Cardiac septum (tissue), 1 donor: ENCODE measurements around the gene CUX1. TPM values are rescaled to one million over a fixed set of nuclear protein-coding genes. Genes with fewer than 3 reads are reported as not detected.

Experiments
- DNase-seq: peaks from one replicate; pipeline ENCODE4 v3.0.0-alpha.2; 2020; ENCODE audit warnings: low spot score
- intact Hi-C: fragments of 100-400 bp; cut with DNase I; formaldehyde crosslinking; loops from one replicate; pipeline ENCODE4 v1.14.0; 2022
- total RNA-seq: library from RNA; stranded (reverse); fragmentation: NEBNext Ultra II Directional; extraction: Animal tissue kit (Norgen Biotek cat#: 25700); gene quantifications from one replicate; pipeline ENCODE4 v1.2.1, GENCODE V29; 2021
- donor health status: DM: no; HTN: no; CAD: no.

The CUX1 gene
- total RNA-seq, 1 donor from 2014 or later: 171 TPM

DNA sequence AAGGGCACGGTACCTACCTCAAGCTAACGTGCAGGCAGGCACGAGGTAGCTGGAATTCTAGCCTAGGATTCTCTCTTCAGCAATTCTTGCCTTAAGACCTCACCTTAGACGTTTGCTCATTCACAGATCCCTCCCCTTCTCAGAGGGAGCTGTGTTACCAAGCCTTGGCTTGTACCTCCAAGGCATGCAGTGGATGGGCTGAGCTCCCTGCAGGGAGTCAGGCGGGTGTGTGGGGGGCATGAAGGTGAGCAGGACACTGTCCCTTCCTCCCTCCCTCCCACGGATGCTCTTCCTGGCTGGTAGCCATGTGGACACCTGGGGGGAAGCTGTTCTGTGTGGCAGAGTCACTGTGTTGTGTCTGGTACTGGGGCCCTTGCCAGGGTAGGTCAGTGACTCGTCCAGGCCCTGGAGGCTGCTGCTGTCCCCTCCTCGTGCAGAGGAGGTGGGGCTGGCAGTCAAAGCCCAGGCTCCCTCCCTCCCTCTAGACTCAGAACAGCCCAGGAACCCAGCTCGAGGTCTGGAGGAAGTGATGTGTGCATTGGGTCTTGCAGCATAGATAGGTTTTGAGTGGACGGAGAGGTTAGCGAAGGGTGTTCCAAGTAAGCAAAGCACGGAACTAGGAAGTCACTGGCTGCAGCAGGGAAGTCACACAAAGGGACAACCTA lies 247.1 kb downstream of the CUX1 start:
- peak; percentile 78 for DNase-seq
- intact Hi-C loops: no loop called here

DNA sequence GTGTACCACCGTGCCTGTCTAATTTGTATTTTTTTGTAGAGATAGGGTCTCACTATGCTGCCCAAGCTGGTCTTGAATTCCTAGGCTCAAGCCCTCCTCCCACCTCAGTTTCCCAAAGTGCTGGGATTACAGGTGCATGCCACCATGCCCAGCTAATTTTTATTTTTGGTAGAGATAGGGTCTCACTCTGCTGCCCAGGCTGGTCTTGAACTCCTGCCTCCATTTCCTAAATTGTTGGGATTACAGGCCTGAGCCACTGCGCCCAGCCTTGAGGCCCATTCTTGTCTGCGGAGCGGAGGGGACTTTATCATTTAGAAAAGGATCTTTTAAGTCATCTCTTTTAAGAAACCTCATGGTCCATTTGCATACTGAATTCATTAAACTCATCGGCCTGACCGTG lies 247.8 kb downstream of the CUX1 start:
- DNase-seq: peak; percentile 29
- intact Hi-C loops: no loop called here

DNA sequence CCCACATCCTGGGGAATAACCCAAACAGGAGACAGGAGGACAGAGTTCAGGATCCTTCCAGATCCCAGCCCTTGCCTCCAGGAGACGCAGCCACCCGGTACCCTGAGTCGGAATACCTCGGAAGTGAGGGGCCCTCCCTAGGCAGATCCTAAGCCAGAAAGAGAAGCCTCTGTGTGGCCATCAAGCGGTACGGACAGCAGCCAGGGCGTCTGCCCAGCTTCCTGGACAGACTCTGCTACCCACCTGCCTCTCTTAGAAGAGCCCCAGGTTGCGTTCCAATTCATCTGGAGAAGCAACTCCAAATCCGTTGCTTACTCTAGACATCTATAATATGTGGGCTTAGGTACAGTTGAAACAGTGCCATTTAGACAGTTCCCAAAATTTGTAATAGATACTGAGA lies 249.1 kb downstream of the CUX1 start:
- intact Hi-C loops: no loop called here
- peak; percentile 9 for DNase-seq

DNA sequence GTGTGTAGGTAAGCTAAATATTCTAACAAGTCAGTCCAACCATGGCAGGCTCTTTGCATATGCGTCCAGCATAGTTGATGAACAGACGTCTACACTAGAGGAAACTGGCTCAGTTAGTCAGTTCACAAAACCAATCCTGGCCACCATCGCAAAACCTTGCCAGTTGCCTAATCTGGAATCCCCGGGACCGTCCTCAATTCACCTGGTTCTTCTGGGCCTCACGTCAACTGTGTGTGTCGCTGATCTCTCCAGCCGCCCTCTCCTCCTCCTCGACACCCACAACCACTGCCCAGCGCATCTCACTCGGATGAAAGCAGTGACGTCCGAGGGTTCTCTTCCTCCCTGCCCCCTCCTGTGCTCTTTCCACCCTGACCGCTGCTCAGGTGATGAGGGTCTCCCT lies 251.4 kb downstream of the CUX1 start:
- intact Hi-C loops: no loop called here
- DNase-seq: peak; percentile 65

DNA sequence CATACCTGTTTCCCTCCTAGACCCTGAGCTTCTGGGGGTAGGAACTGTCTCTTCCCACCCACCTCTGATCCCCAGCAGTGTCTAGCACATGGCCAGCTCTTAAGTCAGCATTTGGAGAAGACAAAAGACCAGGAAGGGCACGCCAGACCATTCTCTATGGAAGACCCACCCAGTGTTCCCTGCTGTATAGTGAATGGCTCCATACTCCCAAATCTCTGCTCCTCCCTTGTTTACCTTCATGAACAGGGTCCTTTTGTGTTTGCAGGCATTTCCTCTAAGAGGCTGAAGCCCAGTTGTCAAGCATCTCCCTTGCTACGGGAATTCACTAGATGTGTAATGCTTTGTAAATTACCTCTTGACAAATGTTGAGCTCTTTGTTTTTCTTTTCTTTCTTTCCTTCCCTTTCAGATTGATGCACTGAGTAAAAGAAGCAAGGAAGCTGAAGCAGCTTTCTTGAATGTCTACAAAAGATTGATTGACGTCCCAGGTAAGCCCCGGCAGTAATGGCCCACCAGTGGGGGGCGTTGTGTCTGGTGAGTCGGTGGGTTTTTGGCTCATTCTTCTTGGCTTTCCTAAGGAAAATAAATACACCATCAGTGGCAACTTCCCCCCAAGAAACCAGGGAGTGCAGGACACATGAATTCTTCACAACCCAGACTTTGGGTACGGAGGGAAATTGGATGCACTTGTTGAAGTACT lies 252.7 kb downstream of the CUX1 start:
- peak; percentile 58 for DNase-seq
- intact Hi-C loops: no loop called here

GRCh38 chr7:102072003-102072402 lies 254.6 kb downstream of the CUX1 start:
- DNase-seq: no peak
- intact Hi-C loops: no loop called here

- DNase-seq: peak; percentile 68
- intact Hi-C loops: no loop called here
Measured at GRCh38 chr7:102072636-102073209, 255.3 kb downstream of the CUX1 start.

- peak; percentile 46 for DNase-seq
- intact Hi-C loops: no loop called here
Measured at GRCh38 chr7:102073931-102074880, 256.8 kb downstream of the CUX1 start.

DNA sequence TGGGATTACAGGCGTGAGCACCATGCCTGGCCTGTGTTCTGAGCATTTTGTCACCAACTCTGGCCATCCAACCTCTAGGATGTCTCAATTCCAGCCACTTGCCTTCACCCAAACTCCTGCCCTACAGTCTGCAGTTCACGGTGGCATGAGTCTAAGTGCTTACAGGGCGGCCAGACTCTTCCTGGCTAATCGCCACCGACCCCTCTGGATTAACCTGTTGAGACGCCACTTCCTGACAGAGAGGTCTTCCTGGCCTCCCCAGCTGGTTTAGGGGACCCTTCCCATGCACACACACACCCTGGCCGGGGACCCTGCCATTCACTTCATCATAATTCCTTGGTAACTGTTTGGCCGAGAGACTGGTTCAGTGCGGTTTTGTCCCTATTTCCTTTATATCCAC lies 257.7 kb downstream of the CUX1 start:
- intact Hi-C loops: no loop called here
- peak; percentile 19 for DNase-seq

GRCh38 chr7:102075553-102076135 lies 258.2 kb downstream of the CUX1 start:
- intact Hi-C loops: no loop called here
- DNase-seq: peak; percentile 43

- intact Hi-C loops: no loop called here
- peak; percentile 53 for DNase-seq
Measured at GRCh38 chr7:102077081-102077480, 259.7 kb downstream of the CUX1 start.

DNA sequence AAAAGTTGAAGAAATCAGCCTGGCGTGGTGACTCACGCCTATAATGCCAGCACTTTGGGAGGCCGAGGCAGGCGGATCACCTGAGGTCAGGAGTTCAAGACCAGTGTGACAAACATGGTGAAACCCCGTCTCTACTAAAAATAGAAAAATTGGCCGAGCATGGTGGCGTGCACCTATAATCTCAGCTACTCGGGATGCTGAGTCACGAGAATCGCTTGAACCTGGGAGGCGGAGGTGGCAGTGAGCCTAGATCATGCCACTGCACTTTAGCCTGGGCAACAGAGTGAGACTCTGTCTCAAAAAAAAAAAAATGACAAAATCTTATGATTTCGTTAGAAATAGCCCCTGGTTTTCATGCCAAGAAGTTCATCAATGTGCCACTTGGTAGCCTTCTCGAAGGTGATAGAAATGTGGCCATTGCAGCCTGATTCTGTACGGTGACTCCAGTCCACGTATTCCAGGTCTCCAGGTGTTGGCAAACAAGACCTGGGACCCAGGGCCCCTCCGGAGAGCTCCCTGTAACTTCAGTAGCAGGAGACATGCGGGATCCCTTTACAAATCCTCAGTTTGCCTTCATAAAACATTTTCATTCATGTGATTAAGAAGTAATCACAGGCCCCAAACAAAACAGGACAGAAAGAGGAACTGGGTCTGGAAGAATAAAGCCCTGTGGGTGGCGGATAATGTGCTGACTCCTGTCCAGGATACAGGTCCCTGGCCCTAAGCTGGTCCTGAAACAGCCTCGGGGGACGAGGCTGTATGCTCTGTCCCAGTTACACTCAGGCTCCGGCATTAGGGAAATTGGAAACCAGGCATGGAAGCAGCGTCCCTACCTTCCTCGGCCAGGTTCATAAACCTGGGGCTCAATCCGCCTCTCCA lies 262.0 kb downstream of the CUX1 start:
- peak; percentile 67 for DNase-seq
- intact Hi-C loops: no loop called here

DNA sequence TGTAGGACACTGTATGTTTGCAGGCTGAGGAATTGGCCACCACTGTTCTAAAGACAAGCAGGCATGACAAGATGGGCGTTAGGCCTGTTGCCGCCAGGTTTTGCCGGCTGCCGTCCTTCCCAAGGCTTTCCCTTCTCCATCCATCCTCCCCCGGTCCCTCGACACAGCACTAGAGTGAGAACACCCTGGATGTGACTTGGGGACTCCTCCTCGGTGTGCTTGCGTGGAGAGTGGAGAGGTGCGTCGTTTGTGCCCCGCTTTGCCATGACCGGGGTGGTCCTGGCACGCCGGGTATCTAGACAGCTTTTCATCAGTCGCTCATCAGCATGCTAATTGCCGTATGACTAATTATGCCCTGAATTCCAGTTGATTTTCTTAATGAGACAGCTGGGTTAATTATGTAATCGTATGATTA lies 262.6 kb downstream of the CUX1 start:
- intact Hi-C loops: no loop called here
- peak; percentile 51 for DNase-seq

GRCh38 chr7:102080434-102081243 lies 263.2 kb downstream of the CUX1 start:
- intact Hi-C loops: no loop called here
- peak; percentile 26 for DNase-seq

- no peak for DNase-seq
- intact Hi-C loops: no loop called here
Measured at GRCh38 chr7:102081244-102081627, 263.8 kb downstream of the CUX1 start.

GRCh38 chr7:102082693-102083368 lies 265.4 kb downstream of the CUX1 start:
- intact Hi-C loops: no loop called here
- no peak for DNase-seq

GRCh38 chr7:102085218-102085772 lies 267.9 kb downstream of the CUX1 start:
- intact Hi-C loops: no loop called here
- no peak for DNase-seq
